Ascending aorta (tissue), 2 donors: ENCODE results near the gene UPK1B. TPM values are rescaled to one million over a fixed set of nuclear protein-coding genes. Genes with fewer than 3 reads are reported as not detected.

Experiments used
- DNase-seq, 2 donors: peaks; one replicate each; pipeline ENCODE4 v3.0.0-alpha.2; 2019; ENCODE audit warnings: low spot score in 2 of 2
- H3K27ac ChIP-seq, 2 donors: fragments of 200-600 bp; sonication (generic); one replicate each; pipeline ENCODE4 v1.5.1; 2016 to 2017; ENCODE audit warnings: mild to moderate bottlenecking in 1 of 2
- H3K27me3 ChIP-seq: fragments of 200-600 bp; sonication (generic); one replicate; pipeline ENCODE4 v1.5.1; 2017
- H3K36me3 ChIP-seq, 2 donors: fragments of 200-600 bp; sonication (generic); one replicate each; pipeline ENCODE4 v1.5.1; 2016
- H3K4me1 ChIP-seq, 2 donors: fragments of 200-600 bp; sonication (generic); one replicate each; pipeline ENCODE4 v1.5.1; 2016 to 2017; ENCODE audit warnings: mild to moderate bottlenecking in 1 of 2
- H3K4me3 ChIP-seq, 2 donors: fragments of 200-600 bp; sonication (generic); one replicate each; pipeline ENCODE4 v1.5.1; 2016 to 2017; ENCODE audit warnings: mild to moderate bottlenecking in 1 of 2
- H3K9me3 ChIP-seq, 2 donors: fragments of 200-600 bp; sonication (generic); one replicate each; pipeline ENCODE4 v1.5.1; 2016
- intact Hi-C: fragments of 100-400 bp; cut with DNase I; formaldehyde crosslinking; loops from one replicate; pipeline ENCODE4 v1.15.1; 2023
- total RNA-seq: library from RNA; depleted of rRNA; stranded (reverse); fragments of >200 nt; gene quantifications from one replicate; pipeline ENCODE4 v1.1.0, GENCODE V29; 2016
- TF ChIP-seq, protein P1 (sequence below), 3 experiments: fragments of 200-600 bp in 2 of 3; fragments of 450-650 bp in 1 of 3; sonication (generic) in 2 of 3; IDR thresholded peaks; one replicate each; pipeline ENCODE4 v1.5.1; 2016 to 2019; ENCODE audit warnings: antibody characterized with exemption in 3 of 3, mild to moderate bottlenecking in 1 of 3, moderate library complexity in 1 of 3

UPK1B gene
- total RNA-seq, 1 donor from 2014 or later, result not detected

DNA sequence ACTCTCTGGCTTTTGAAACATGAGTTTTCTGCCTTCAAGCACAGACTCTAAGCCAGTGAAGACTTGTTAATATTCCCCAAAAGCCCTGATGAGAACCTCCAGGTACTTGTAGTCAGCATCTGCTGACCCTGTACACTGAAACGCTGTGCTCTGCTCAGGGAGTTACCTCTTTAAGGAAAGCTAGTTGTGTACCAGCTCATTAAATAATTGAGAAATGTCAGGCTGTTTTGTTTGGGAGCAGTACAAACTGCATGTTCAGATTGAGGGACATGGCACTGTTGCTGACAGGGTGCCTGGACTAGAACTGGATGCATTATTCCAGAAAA is 21.7 kb downstream of the UPK1B start:
- no peak overlapping the region for H3K27ac ChIP-seq
- intact Hi-C loops, result no loop called here
- DNase-seq, result no peak
- no peaks in the 10 kb centered on the region for H3K27me3 ChIP-seq
- no peak overlapping the region for H3K4me3 ChIP-seq
- no peaks in the 10 kb centered on the region for H3K9me3 ChIP-seq
- TF ChIP-seq, protein P1, sequence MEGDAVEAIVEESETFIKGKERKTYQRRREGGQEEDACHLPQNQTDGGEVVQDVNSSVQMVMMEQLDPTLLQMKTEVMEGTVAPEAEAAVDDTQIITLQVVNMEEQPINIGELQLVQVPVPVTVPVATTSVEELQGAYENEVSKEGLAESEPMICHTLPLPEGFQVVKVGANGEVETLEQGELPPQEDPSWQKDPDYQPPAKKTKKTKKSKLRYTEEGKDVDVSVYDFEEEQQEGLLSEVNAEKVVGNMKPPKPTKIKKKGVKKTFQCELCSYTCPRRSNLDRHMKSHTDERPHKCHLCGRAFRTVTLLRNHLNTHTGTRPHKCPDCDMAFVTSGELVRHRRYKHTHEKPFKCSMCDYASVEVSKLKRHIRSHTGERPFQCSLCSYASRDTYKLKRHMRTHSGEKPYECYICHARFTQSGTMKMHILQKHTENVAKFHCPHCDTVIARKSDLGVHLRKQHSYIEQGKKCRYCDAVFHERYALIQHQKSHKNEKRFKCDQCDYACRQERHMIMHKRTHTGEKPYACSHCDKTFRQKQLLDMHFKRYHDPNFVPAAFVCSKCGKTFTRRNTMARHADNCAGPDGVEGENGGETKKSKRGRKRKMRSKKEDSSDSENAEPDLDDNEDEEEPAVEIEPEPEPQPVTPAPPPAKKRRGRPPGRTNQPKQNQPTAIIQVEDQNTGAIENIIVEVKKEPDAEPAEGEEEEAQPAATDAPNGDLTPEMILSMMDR (IDR thresholded peaks at IDR 0.05), result no peak
- no peaks in the 10 kb centered on the region for H3K36me3 ChIP-seq
- no peaks in the 10 kb centered on the region for H3K4me1 ChIP-seq

DNA sequence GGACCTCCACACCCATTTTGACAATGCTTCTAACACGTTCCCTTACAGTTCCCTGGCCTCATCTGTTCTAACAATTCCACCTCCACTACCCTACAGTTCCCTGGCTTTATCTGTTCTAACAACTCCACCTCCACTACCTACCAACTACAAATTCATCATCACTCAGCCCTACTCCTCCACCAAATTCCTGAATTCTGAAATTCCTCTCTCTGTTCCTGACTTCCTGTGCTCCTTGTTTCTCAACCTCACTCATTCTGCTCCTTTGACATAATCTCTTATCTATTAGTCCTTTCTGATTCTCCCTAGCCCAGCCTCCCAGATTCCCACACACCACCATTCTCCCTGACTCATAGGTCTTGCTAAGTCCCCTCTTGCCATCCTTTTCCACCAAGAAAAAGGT is 22.5 kb downstream of the UPK1B start:
- intact Hi-C loops, result no loop called here
- no peak for DNase-seq
- Histone ChIP-seq H3K4me3 (no peak overlapping the region), H3K36me3 (no peaks in the 10 kb centered on the region), H3K27me3 (no peaks in the 10 kb centered on the region), H3K9me3 (no peaks in the 10 kb centered on the region), H3K4me1 (no peaks in the 10 kb centered on the region), H3K27ac (no peak overlapping the region)
- TF ChIP-seq, protein P1 (IDR thresholded peaks at IDR 0.05), result no peak

DNA sequence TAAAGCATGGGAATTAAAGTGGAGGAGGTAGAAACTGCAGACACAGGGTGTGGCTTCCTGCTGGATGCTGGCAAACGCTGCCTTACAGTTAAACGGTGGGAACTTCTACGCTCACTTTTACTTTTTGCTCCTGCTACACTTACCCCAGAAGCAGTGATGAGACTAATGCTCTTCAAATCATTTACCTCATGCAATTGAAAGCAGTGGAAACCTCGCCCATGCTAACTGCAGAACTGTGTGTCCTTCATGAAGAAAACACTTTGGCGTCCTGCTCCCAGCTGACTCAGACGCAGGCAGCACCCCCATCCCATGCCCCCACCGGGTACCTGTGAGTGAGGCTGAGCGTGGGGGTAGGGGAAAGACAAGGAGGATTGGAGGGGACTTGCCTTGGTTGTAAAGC is 31.8 kb downstream of the UPK1B start:
- no peaks in the 10 kb centered on the region for H3K27me3 ChIP-seq
- H3K27ac ChIP-seq, result no peak overlapping the region
- intact Hi-C loops, result no loop called here
- H3K4me3 ChIP-seq, result peak overlapping the region in 1 of 2 donors; percentile 6
- H3K4me1 ChIP-seq, result no peaks in the 10 kb centered on the region
- TF ChIP-seq, protein P1 (IDR thresholded peaks at IDR 0.05), result no peak
- H3K9me3 ChIP-seq, result no peaks in the 10 kb centered on the region
- peaks cover 0 to 3% of the 10 kb centered on the region in 2 donors for H3K36me3 ChIP-seq
- DNase-seq, result no peak

DNA sequence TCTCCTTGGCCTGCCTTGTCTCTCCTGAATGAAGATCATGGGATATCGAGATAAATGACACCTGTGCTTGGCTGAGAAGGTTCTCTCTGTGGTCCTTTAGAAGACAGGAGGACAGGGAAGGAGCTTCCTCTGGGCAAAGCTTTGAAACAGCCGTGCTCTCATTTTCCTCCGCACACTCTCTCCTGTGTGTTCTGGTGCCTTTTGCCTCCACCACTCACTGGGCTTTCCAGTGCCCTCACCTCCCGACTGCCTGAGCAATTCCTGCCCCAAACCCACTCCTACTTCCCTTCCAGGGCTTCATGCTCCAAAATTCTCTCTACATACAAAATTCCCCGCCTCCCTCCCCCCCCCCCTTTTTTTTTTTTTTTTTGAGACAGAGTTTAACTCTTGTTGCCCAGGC is 32.3 kb downstream of the UPK1B start:
- Histone ChIP-seq H3K4me3 (peak overlapping the region in 1 of 2 donors; percentile 6), H3K36me3 (peaks cover 3 to 8% of the 10 kb centered on the region in 2 donors), H3K9me3 (no peaks in the 10 kb centered on the region), H3K27ac (no peak overlapping the region), H3K4me1 (no peaks in the 10 kb centered on the region), H3K27me3 (no peaks in the 10 kb centered on the region)
- intact Hi-C loops, result no loop called here
- DNase-seq, result no peak
- TF ChIP-seq, protein P1 (IDR thresholded peaks at IDR 0.05), result no peak

DNA sequence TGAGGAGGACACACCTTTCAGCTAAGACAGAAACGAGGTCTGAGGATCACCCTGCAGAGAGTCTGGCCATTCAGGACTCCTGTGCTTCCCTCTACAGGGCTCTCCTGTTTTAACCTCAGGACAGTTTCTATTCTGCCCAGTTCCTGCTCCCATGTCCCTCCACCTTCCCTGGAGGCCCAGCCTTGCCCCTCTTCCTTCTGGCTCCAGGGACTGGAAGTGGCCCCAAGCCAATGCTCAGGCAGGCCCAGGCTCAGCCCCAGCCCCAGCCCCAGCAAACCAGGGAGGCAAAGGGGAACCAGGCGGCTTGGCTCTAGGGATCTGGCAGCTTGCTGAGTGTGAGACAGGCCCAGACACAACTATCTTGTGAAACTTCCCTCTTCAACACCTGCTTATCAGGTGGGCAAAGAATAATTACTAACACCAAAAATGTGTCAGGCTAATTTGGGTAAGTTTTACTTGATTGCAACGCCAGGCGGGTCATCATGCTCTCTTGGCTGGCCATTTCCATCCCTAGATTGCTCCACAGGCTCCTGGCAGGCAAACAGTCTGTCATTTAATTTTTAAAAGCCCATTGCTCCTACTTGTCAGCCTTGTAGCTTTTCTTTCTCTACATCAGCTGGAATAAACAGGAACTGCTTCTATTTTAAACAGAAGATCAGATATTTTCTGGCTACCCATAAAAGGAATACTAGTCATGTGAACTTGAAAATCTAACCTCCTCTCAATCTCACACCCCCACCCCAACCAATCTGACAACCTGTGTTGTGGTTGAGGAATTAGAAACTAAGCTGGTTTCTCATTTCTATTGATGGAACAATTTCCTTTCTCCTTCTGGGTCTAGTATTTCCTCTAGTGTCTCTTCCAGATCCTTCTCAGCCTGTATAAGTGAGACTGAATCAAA is 33.5 kb downstream of the UPK1B start:
- Histone ChIP-seq H3K4me1 (no peaks in the 10 kb centered on the region), H3K4me3 (no peak overlapping the region), H3K36me3 (peaks cover 5 to 14% of the 10 kb centered on the region in 2 donors), H3K9me3 (no peaks in the 10 kb centered on the region), H3K27me3 (no peaks in the 10 kb centered on the region), H3K27ac (no peak overlapping the region)
- no peak for DNase-seq
- intact Hi-C loops, result no loop called here
- TF ChIP-seq, protein P1 (IDR thresholded peaks at IDR 0.05), result no peak
